ENCODE data around the gene MED25.

Gene MED25

DNA sequence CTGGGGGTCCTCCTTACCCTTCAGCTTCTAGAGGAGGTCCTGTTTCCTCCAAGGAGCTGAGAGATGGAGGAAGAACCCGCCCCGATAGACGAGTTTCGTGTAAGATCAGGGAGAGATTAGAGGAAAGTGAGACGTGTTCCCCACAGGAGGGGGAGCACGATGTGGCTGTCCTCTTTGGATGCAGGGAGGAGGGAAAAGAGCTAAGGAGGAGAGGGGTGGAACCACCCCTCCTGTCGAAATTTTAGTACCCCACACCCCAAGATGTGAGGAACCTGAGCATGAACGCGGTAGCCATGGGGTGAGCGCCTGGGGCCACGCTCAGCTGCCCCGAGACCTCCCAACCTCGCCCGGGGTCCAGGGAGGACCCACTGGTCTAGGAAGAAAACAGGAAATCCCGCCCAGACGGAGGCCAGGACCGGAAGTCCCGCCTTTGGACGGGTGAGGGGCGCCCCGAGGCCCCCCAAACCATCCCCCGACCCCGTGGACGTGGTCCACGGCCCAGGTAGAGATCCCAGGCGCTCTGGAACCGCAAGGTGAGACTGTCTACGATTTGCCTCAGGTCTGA lies 57.9 kb downstream of the MED25 start:
- DNase-seq = peak; percentile 69

DNA sequence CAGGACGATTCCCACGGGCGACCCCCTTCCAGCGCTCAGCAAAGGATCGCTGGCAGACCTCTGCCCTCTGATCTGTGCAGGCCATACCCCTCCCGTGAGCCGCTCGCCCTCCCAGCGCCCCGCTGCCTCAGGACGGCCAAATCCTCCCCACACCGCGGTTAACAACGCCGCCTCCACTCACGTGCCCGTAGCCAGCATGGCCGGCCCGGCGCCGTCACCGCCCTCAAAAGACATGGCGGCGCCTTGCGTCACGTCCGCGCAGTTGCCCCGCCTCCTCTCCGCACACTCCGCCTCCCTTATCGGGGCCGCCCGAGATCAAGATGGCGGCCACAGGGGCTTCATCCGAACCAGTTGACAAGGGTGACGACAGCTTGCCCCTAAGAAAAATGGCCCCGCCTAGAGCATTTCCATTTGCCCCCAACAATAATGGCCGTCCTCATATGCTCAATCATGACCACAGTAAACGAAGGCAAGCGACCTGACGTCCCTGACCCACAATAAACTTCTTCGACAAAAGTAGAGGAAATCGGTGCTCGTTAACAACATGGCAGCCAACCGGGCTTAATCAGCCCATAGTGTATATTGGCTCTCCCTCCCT lies 58.4 kb downstream of the MED25 start:
- DNase-seq = peak; percentile 99

DNA sequence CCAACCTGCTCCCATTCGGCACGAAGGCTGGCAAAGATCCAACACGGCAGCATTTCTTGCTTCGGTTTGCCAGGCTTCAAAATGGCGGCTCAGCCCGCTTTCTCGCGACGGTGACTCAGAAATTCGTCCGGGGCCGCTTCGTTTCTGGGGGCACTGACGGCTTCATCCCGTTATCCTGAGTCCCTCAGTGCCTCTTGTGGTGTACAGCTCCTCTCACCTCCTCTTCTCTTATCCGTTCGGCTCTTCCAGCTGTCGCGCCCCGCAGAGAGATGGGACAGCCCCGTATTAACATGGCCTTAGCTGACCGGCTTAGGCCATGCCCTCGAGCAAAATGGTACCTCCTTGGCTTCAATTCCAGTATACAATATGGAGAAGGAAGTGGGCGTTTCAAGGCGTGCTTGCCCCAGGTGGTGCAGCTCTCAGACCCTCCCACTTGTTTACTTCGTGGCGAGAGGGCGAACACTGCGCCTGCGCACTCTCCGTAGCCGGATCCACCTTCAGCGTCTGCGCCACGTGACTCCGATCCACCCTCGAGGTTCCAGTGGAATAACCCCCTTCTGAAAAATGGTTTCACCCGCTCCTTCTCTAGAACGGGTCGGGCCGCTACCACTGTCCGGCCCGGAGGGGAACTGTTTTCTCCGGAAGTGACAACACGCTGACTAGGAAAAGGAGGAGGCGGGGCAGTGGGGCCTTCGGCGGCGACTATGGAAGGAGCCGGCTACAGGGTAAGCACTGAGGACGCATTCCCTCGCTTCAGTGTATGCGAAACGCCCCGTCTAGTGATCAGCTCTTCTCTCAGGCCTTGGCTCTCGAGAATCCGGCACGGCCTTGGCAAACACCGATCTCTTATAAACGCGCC lies 59.2 kb downstream of the MED25 start, which contains the start of the genes AKT1S1 and TBC1D17:
Gene AKT1S1, minus strand, starts transcription at position 336 of the 859 bp plus-strand sequence. CDS start 4,060 bp downstream, outside the sequence.
Gene TBC1D17, plus strand, starts transcription at position 683 of the 859 bp plus-strand sequence. Its CDS starts 22 bp downstream, at position 705.
- peak; percentile 99 for DNase-seq

- DNase-seq = peak; percentile 99
Observed at GRCh38 chr19:49877879-49878743, 60.0 kb downstream of the MED25 start.

DNA sequence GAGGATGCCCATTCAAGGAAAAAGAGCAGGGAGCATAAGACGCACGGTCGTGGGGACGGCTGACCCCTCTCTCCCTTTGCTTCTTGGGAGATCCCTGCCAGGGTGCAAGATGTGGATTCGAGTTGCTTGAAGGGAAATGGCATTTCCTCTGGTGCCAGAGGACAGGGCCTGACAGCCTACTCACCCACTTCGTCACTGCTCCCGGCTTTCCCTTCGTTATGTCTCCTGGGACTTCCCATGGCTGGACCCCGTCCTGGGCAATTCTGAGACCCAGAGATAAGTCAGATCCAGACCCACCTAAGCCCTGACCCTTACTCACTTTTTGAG lies 60.6 kb downstream of the MED25 start:
- no peak for DNase-seq

GRCh38 chr19:49879243-49879963 lies 61.3 kb downstream of the MED25 start:
- peak; percentile 49 for DNase-seq

- no peak for DNase-seq
Observed at GRCh38 chr19:49880162-49880869, 62.2 kb downstream of the MED25 start.

DNA sequence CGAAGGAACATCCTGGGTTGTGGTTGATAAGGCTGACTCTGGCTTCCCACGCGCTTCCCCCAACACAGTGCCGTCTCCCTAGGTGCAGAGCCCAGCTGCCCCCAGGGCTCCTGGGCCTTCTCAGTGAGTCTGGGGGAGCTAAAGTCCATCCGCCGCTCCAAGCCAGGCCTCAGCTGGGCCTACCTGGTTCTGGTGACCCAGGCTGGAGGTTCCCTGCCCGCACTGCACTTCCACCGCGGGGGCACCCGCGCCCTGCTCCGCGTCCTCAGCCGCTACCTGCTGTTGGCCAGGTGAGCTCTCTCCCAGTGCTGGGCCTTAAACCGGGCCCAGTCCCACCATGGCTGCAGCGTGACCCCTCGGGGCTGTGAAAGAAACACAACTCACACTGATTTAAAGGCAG lies 63.1 kb downstream of the MED25 start:
- DNase-seq = no peak

DNA sequence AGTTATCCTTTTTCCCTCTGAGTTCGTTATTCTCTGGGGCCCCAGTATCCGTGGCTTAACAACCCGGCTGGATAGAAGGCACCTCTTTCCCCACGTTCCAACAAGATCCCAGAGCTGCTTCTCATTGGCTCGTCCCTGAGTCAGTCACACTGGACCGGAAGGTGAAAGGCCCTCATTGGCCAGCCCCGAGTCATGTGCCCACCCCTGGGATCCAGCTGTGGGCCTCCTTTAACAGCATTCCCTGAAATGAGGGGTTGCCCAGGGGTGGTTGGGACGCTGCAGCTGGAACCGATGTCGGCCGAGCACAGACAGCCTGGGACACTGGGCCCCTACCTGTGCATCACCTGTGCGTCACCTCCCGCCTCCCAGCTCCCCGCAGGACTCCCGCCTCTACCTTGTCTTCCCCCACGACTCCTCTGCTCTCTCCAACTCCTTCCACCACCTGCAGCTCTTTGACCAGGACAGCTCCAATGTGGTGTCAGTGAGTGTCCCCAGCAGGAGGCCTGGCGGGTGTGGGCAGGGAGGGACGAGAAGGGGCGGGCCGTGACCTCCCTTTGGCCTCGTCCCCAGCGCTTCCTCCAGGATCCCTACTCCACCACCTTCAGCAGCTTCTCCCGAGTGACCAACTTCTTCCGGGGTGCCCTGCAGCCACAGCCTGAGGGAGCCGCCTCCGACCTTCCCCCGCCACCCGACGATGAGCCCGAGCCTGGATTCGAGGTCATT lies 63.7 kb downstream of the MED25 start:
- no peak for DNase-seq

- DNase-seq = no peak
Observed at GRCh38 chr19:49882643-49883042, 64.6 kb downstream of the MED25 start.

DNA sequence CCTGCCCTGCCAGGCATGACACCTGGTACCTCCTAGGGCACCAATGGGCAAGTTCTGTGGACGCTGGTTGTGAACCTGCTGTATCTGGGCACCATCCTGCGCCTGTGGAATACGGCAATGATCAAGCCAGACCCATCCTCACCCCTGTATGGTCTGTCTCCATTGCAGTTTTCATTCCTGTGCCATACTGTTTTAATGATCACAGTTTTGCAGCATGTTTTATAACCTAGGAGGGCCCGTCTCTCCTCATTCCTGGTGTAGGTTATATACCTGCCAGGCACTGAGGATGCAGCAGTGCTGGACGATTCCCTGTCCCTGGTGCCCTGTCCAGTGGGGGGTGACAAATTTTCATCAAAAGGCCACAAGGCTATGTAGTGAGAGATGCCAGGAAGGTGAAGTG lies 65.0 kb downstream of the MED25 start:
- DNase-seq = no peak

GRCh38 chr19:49884109-49884508 lies 66.0 kb downstream of the MED25 start:
- DNase-seq = no peak

DNA sequence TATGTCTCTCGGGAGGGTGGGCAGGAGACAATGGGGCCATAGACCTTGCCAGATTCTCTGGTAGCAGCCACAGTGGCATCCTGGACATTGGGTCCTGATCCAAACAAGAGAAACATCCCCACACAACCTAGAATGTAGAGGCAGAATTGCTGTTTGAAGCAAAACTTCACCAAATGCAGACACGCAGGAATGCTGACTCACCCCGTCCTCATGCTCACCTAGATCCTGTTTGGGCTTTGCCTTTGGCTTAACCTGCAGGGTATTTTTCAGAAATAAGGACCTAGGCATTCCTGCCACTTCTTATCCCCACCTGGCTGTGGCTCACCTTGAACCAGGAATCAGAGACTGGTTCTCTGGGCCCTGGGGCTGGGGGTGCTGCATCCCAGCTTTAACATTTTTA lies 66.7 kb downstream of the MED25 start:
- no peak for DNase-seq
